HFF-Myc (cell line): ENCODE measurements around the gene STK33.

Experiments
- DNase-seq: peaks from one replicate; pipeline ENCODE4 v3.0.0-alpha.2; 2011; ENCODE audit warnings: low read depth; ENCODE audit errors: extremely low read depth
- H3K4me3 ChIP-seq: replicated peaks from 2 replicates; pipeline ENCODE4 v1.5.1; 2011; ENCODE audit warnings: low read depth, mild to moderate bottlenecking, control low read depth, low read length
- TF ChIP-seq, protein P1 (sequence below): IDR thresholded peaks from 2 replicates; pipeline ENCODE4 v1.5.1; 2012; ENCODE audit warnings: mild to moderate bottlenecking, low read depth, low read length, control low read depth; ENCODE audit errors: missing control alignments

STK33 gene

DNA sequence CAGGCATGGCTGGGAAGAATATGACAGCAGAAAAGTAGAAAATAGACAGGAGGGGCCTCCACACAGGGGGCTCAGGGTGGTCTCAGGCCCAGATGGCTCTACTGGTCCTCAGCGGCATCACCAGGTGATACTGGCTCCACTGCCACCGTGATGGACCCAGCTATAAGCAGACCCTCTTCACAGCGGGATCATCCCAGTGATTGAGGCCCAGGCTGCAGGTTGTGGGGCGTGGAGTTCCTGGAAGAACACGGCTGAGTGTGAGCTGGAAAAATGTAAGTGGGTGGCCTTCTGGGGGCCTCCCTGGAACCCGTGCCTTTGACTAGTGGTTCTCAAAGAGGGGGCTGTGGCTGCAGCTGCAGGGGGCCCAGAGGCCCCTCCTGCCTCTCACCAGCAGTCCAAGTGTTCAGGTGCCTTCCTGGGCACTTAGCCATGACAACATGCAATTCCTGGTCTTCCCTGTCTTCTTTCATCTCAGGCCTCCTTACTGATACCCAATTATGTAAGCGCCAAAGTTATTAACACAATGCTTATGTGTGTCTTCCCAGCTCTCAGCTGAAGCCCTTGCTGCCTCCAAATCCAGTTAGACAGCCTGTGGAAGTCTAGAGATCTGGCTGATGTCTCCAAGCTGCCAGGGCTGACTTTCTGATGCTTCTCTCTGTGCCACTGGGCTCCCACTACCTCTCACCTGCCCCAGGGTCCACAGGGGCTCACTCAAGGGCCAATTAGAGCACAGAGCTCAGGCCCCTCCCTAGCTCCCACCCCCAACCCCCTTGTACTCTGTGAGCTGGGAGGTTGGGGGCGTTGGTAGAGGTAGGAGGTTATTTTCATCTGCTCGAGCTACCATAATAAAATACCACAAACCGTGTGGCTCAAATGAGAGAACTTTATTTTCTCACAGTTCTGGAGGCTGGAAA is 220.3 kb downstream of the STK33 start:
- H3K4me3 ChIP-seq: no peak overlapping the region
- no peak for DNase-seq

DNA sequence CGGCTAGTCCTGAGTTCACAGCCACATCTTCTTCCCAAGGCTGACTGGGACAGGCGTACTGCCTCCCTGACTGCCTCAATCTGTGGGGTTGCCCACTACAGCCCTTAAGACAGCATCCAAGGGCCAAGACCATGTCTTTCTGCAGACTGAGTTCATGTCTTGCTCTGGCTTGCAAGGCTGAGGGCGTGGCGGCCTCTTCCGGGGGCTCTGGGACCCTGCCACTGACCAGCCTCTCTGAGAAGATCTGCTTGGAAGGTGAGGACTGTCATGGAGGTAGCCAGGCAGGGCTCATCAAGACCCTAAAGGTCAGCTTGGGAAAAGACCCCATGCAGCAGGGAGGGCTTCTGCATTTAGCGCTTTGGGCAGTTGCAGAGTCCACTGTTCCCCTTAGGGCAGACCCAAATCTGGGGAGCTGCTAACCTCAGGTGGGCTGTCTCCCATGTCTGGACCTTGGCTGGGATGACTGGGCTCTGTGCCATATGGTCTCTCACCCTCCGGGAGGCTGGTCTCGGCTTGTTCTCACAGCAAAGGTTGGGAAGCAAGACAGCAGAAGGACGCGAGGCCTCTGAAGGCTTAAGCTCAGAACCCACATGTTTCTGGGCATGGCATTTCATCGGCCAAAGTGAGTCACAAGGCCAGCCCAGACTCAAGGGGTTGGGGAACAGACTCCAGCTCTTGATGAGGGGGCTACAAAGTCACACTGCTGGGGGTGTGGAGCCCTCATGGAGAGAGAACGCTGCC is 221.2 kb downstream of the STK33 start:
- DNase-seq: no peak
- TF ChIP-seq, protein P1, sequence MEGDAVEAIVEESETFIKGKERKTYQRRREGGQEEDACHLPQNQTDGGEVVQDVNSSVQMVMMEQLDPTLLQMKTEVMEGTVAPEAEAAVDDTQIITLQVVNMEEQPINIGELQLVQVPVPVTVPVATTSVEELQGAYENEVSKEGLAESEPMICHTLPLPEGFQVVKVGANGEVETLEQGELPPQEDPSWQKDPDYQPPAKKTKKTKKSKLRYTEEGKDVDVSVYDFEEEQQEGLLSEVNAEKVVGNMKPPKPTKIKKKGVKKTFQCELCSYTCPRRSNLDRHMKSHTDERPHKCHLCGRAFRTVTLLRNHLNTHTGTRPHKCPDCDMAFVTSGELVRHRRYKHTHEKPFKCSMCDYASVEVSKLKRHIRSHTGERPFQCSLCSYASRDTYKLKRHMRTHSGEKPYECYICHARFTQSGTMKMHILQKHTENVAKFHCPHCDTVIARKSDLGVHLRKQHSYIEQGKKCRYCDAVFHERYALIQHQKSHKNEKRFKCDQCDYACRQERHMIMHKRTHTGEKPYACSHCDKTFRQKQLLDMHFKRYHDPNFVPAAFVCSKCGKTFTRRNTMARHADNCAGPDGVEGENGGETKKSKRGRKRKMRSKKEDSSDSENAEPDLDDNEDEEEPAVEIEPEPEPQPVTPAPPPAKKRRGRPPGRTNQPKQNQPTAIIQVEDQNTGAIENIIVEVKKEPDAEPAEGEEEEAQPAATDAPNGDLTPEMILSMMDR: no peak
- H3K4me3 ChIP-seq: no peak overlapping the region

More for the DNA sequence above, 220.3 kb downstream of the STK33 start:
- TF ChIP-seq, protein P1: no peak

DNA sequence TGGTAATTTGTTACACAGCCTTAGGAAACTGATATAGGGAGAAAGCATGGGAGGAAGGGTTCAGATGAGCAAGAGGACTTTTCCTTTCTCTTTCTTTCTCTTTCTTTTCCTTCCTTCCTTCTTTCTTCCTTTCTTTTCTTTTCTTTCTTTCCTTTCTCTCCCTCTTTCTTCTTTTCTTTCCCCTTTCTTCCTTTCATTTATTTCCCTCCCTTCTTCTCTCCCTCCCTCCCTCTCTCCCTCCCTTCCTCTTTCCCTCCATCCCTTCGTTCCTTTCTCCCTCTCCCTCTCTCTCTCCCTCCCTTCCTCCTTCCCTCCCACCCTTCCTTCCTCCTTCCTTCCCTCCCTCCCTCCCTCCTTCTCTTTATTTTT is 222.5 kb downstream of the STK33 start:
- TF ChIP-seq, protein P1: no peak
- DNase-seq: no peak
- H3K4me3 ChIP-seq: no peak overlapping the region

DNA sequence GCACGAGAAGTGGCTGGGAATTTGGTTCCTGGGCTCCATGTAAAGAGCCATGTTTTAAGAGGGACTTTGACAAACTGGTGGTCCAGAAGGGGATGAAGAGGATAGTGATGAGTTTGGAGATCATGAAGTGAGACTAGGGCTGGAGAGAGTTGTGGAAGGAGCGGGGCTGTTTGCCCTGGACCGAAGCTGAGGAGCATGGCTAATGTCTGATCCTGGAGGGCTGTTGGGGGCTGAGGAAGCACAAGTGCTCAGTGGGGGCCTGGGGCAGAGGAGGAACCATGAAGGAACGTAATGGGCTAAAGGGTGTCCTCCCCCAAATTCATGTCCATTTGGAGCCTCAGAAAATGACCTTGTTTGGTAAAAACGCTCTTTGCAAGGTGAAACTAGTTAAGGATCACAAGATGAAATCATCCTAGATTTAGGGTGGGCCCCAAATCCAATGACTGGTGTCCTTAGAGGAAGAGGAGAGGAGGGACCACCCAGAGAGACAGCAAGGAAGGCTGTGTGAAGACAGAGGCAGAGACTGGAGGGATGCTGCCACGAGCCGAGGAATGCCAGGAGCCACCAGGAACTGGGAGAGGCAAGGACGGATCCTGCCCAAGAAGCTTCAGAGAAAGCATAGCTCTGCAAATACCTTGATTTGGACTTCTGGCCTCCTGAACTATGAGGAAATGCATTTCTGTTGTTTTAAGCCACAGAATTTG is 223.1 kb downstream of the STK33 start:
- no peak overlapping the region for H3K4me3 ChIP-seq
- no peak for DNase-seq
- TF ChIP-seq, protein P1: no peak

- no peak for DNase-seq
These were observed 224.3 kb downstream of the STK33 start for GRCh38 chr11:8369592-8370205.

GRCh38 chr11:8368772-8369171 is 225.3 kb downstream of the STK33 start:
- TF ChIP-seq, protein P1: no peak
- no peak overlapping the region for H3K4me3 ChIP-seq
- DNase-seq: no peak

More at GRCh38 chr11:8369592-8370205, 224.3 kb downstream of the STK33 start:
- no peak overlapping the region for H3K4me3 ChIP-seq
- TF ChIP-seq, protein P1: no peak
